Measurements from ENCODE around the gene BRD7. TPM values are rescaled to one million over a fixed set of nuclear protein-coding genes. Genes with fewer than 3 reads are reported as not detected.

BRD7 gene
- total RNA-seq, 2 experiments from 2014 or later, result 93.3 to 101 TPM

GRCh38 chr16:50275098-50275415 is 93.7 kb downstream of the BRD7 start:
- no peaks in the 10 kb centered on the region for H3K9me3 Mint-ChIP-seq
- no peaks in the 10 kb centered on the region for H3K27me3 Mint-ChIP-seq
- POLR2A ChIA-PET, result interaction anchor here (0.7 to 37.2 kb wide), 17 partner anchors 1 to 472 kb away, joined by 3 to 686 read pairs (median 8); partner anchors contain the start of genes ADCY7, CNEP1R1 and CYLD
- H3K36me3 Mint-ChIP-seq (ENCODE audit: low read depth), result peaks cover 71% of the 10 kb centered on the region
- DNase-seq, result no peak
- peak overlapping the region; percentile 88 for H3K4me3 Mint-ChIP-seq
- CTCF ChIA-PET, result interaction anchor here (0.8 to 4.2 kb wide), 14 partner anchors 8 to 406 kb away, joined by 3 to 37 read pairs (median 6); partner anchors contain the start of genes ADCY7, CNEP1R1 and SNX20
- H3K27ac Mint-ChIP-seq, result peak overlapping the region; percentile 98
- peaks cover 98% of the 10 kb centered on the region for H3K4me1 Mint-ChIP-seq

- peaks cover 71% of the 10 kb centered on the region for H3K36me3 Mint-ChIP-seq (ENCODE audit: low read depth)
- peak overlapping the region; percentile 98 for H3K27ac Mint-ChIP-seq
- no peaks in the 10 kb centered on the region for H3K27me3 Mint-ChIP-seq
- peaks cover 98% of the 10 kb centered on the region for H3K4me1 Mint-ChIP-seq
- DNase-seq, result peak; percentile 67
- POLR2A ChIA-PET, result interaction anchor here (0.7 to 37.2 kb wide), 24 partner anchors 0 to 473 kb away, joined by 3 to 686 read pairs (median 7); partner anchors contain the start of genes ADCY7, BRD7, CNEP1R1 and CYLD
- peak overlapping the region; percentile 88 for H3K4me3 Mint-ChIP-seq
- no peaks in the 10 kb centered on the region for H3K9me3 Mint-ChIP-seq
- CTCF ChIA-PET, result interaction anchor here (0.7 to 4.2 kb wide), 17 partner anchors 8 to 407 kb away, joined by 3 to 37 read pairs (median 5); partner anchors contain the start of genes ADCY7, CNEP1R1 and SNX20
These were observed 94.3 kb downstream of the BRD7 start for GRCh38 chr16:50274326-50275097.

GRCh38 chr16:50273888-50274325 is 94.9 kb downstream of the BRD7 start:
- peak overlapping the region; percentile 98 for H3K27ac Mint-ChIP-seq
- peak overlapping the region; percentile 88 for H3K4me3 Mint-ChIP-seq
- peaks cover 71% of the 10 kb centered on the region for H3K36me3 Mint-ChIP-seq (ENCODE audit: low read depth)
- ChIA-PET CTCF (interaction anchor here (0.7 to 4.2 kb wide), 13 partner anchors 9 to 407 kb away, joined by 3 to 37 read pairs (median 7); partner anchors contain the start of genes ADCY7, CNEP1R1 and SNX20), POLR2A (interaction anchor here (0.7 to 37.2 kb wide), 21 partner anchors 0 to 473 kb away, joined by 3 to 686 read pairs (median 8); partner anchors contain the start of genes ADCY7, BRD7, CYLD and SNX20)
- peak; percentile 60 for DNase-seq
- H3K9me3 Mint-ChIP-seq, result no peaks in the 10 kb centered on the region
- H3K4me1 Mint-ChIP-seq, result peaks cover 98% of the 10 kb centered on the region
- no peaks in the 10 kb centered on the region for H3K27me3 Mint-ChIP-seq

- Mint-ChIP-seq H3K27ac (peak overlapping the region; percentile 98), H3K4me1 (peaks cover 98% of the 10 kb centered on the region), H3K4me3 (peak overlapping the region; percentile 88), H3K27me3 (no peaks in the 10 kb centered on the region), H3K9me3 (no peaks in the 10 kb centered on the region), H3K36me3 (ENCODE audit: low read depth) (peaks cover 70% of the 10 kb centered on the region)
- POLR2A ChIA-PET, result interaction anchor here (0.7 to 37.2 kb wide), 19 partner anchors 1 to 474 kb away, joined by 3 to 686 read pairs (median 7); partner anchors contain the start of genes ADCY7, BRD7 and SNX20
- DNase-seq, result no peak
- CTCF ChIA-PET, result interaction anchor here (0.7 to 4.2 kb wide), 10 partner anchors 8 to 408 kb away, joined by 3 to 37 read pairs (median 6); partner anchors contain the start of genes ADCY7 and SNX20
These were observed 95.5 kb downstream of the BRD7 start for GRCh38 chr16:50273382-50273690.

- no peak for DNase-seq
- Mint-ChIP-seq H3K9me3 (no peaks in the 10 kb centered on the region), H3K4me3 (peak overlapping the region; percentile 88), H3K27me3 (no peaks in the 10 kb centered on the region), H3K36me3 (ENCODE audit: low read depth) (peaks cover 67% of the 10 kb centered on the region), H3K4me1 (peaks cover 94% of the 10 kb centered on the region), H3K27ac (peak overlapping the region; percentile 98)
- POLR2A ChIA-PET, result interaction anchor here (1.1 to 37.2 kb wide), 16 partner anchors 1 to 474 kb away, joined by 3 to 686 read pairs (median 8); partner anchors contain the start of genes ADCY7, BRD7 and SNX20
- CTCF ChIA-PET, result interaction anchor here (0.7 to 4.2 kb wide), 8 partner anchors 8 to 408 kb away, joined by 3 to 37 read pairs (median 7); partner anchors contain the start of genes ADCY7 and SNX20
These were observed 96.0 kb downstream of the BRD7 start for GRCh38 chr16:50272687-50273381.

GRCh38 chr16:50272111-50272571 is 96.6 kb downstream of the BRD7 start:
- Mint-ChIP-seq H3K27ac (peak overlapping the region; percentile 98), H3K4me3 (no peak overlapping the region), H3K36me3 (ENCODE audit: low read depth) (peaks cover 70% of the 10 kb centered on the region), H3K4me1 (peaks cover 92% of the 10 kb centered on the region), H3K9me3 (no peaks in the 10 kb centered on the region), H3K27me3 (no peaks in the 10 kb centered on the region)
- CTCF ChIA-PET, result interaction anchor here (0.8 to 4.2 kb wide), 3 partner anchors 7 to 247 kb away, joined by 3 to 37 read pairs (median 15); partner anchors contain the start of genes ADCY7 and CNEP1R1
- POLR2A ChIA-PET, result interaction anchor here (1.3 to 37.2 kb wide), 4 partner anchors 2 to 66 kb away, joined by 6 to 686 read pairs (median 366); partner anchors contain the start of gene ADCY7
- no peak for DNase-seq

- Mint-ChIP-seq H3K4me3 (no peak overlapping the region), H3K36me3 (ENCODE audit: low read depth) (peaks cover 69% of the 10 kb centered on the region), H3K4me1 (peaks cover 85% of the 10 kb centered on the region), H3K9me3 (no peaks in the 10 kb centered on the region), H3K27me3 (no peaks in the 10 kb centered on the region), H3K27ac (peak overlapping the region; percentile 98)
- CTCF ChIA-PET, result interaction anchor here (0.8 to 4.1 kb wide), 2 partner anchors 56 to 246 kb away, joined by 3 to 15 read pairs; partner anchors contain the start of gene CNEP1R1
- POLR2A ChIA-PET, result interaction anchor here (28.6 to 37.2 kb wide), 2 partner anchors 3 to 14 kb away, joined by 686 read pairs; partner anchors contain the start of gene ADCY7
- DNase-seq, result no peak
These were observed 97.4 kb downstream of the BRD7 start for GRCh38 chr16:50271148-50272041.

GRCh38 chr16:50270510-50271147 is 98.2 kb downstream of the BRD7 start:
- CTCF ChIA-PET, result no interaction called here
- H3K27me3 Mint-ChIP-seq, result no peaks in the 10 kb centered on the region
- no peaks in the 10 kb centered on the region for H3K9me3 Mint-ChIP-seq
- H3K4me1 Mint-ChIP-seq, result peaks cover 84% of the 10 kb centered on the region
- peak overlapping the region; percentile 98 for H3K27ac Mint-ChIP-seq
- POLR2A ChIA-PET, result interaction anchor here (28.6 to 37.2 kb wide), 2 partner anchors 4 to 13 kb away, joined by 686 read pairs; partner anchors contain the start of gene ADCY7
- H3K4me3 Mint-ChIP-seq, result no peak overlapping the region
- DNase-seq, result no peak
- H3K36me3 Mint-ChIP-seq (ENCODE audit: low read depth), result peaks cover 70% of the 10 kb centered on the region

- H3K27me3 Mint-ChIP-seq, result no peaks in the 10 kb centered on the region
- peak overlapping the region; percentile 72 for H3K27ac Mint-ChIP-seq
- ChIA-PET POLR2A (interaction anchor here (28.6 to 37.2 kb wide), 2 partner anchors 4 to 12 kb away, joined by 686 read pairs; partner anchors contain the start of gene ADCY7), CTCF (no interaction called here)
- peaks cover 65% of the 10 kb centered on the region for H3K36me3 Mint-ChIP-seq (ENCODE audit: low read depth)
- DNase-seq, result no peak
- H3K4me1 Mint-ChIP-seq, result peaks cover 84% of the 10 kb centered on the region
- peak overlapping the region; percentile 89 for H3K4me3 Mint-ChIP-seq
- H3K9me3 Mint-ChIP-seq, result no peaks in the 10 kb centered on the region
These were observed 98.8 kb downstream of the BRD7 start for GRCh38 chr16:50269769-50270509.

GRCh38 chr16:50269061-50269705 is 99.6 kb downstream of the BRD7 start:
- no peaks in the 10 kb centered on the region for H3K9me3 Mint-ChIP-seq
- peaks cover 85% of the 10 kb centered on the region for H3K4me1 Mint-ChIP-seq
- H3K36me3 Mint-ChIP-seq (ENCODE audit: low read depth), result peaks cover 70% of the 10 kb centered on the region
- H3K27ac Mint-ChIP-seq, result peak overlapping the region; percentile 72
- CTCF ChIA-PET, result interaction anchor here (1.1 to 5.5 kb wide), 4 partner anchors 10 to 56 kb away, joined by 3 to 34 read pairs (median 4); no protein-coding TSS in a partner anchor
- H3K4me3 Mint-ChIP-seq, result peak overlapping the region; percentile 89
- POLR2A ChIA-PET, result interaction anchor here (1.1 to 37.2 kb wide), 4 partner anchors 5 to 58 kb away, joined by 3 to 686 read pairs (median 346); partner anchors contain the start of gene ADCY7
- no peak for DNase-seq
- H3K27me3 Mint-ChIP-seq, result no peaks in the 10 kb centered on the region
